IgD-negative memory B cell (primary cell): Measurements from ENCODE around the gene YPEL2. TPM values are rescaled to one million over a fixed set of nuclear protein-coding genes. Genes with fewer than 3 reads are reported as not detected.

Experiments
- H3K27ac Mint-ChIP-seq, 3 donors: one replicate each; pipeline ENCODE4 v1.8.0; 2020 to 2022; ENCODE audit warnings: mild to moderate bottlenecking in 3 of 3, mixed read lengths in 3 of 3, moderate library complexity in 1 of 3
- H3K27me3 Mint-ChIP-seq: one replicate; pipeline ENCODE4 v1.8.0; 2021; ENCODE audit warnings: mixed read lengths
- H3K36me3 Mint-ChIP-seq: one replicate; pipeline ENCODE4 v1.8.0; 2020; ENCODE audit warnings: mild to moderate bottlenecking, mixed read lengths
- H3K4me1 Mint-ChIP-seq, 3 donors: one replicate each; pipeline ENCODE4 v1.8.0; 2020 to 2022; ENCODE audit warnings: mixed read lengths in 3 of 3, mild to moderate bottlenecking in 1 of 3
- H3K4me3 Mint-ChIP-seq, 4 donors: one replicate each; pipeline ENCODE4 v1.8.0; 2020 to 2022; ENCODE audit warnings: mild to moderate bottlenecking in 4 of 4, mixed read lengths in 4 of 4, moderate library complexity in 3 of 4
- H3K9me3 Mint-ChIP-seq, 3 donors: one replicate each; pipeline ENCODE4 v1.8.0; 2020 to 2021; ENCODE audit warnings: mixed read lengths in 3 of 3, mild to moderate bottlenecking in 1 of 3
- polyA plus RNA-seq: library from polyadenylated mRNA; unstranded; fragments of 300-500 nt; fragmentation: Illumina TruSeq; gene quantifications from one replicate; pipeline ENCODE4 v1.2.3, GENCODE V29; 2021

The YPEL2 gene
- polyA plus RNA-seq, 1 donor from 2014 or later: 18.8 TPM

DNA sequence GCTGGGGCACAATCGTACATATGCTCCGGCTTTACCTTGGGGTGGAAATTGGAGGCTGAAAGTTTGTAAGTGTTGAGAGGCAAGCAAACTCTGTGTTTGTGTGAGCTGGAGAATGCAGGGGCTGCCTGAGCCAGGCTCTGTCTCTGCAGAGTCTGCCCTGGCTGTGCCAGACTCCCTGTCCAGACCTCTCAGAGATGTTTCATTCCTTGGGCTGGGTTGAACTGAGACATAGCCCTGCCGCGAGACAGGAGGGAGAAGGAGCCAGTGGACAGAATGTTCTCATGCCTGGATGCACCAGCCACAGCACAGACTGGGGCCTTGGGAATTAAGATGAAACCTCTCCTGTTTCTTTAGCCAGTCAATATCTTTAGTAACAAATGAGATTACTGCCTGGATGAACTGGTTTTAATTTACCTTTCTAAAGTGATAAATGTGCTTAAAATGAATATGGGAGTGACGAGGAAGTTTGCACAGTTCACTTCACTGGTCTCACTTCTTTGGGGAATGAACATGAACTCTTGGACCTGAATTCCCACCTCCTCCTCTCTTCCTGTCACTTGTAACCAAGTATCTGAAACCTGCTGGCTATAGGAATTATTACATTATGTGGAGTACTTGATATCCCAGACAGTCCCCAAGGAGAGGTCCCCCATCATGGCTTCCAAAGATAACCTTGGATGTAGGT, 40.1 kb downstream of the YPEL2 start:
- no peaks in the 10 kb centered on the region for H3K9me3 Mint-ChIP-seq
- peaks cover 64 to 77% (median 72%) of the 10 kb centered on the region in 3 donors for H3K4me1 Mint-ChIP-seq
- peak overlapping the region; percentile 21 to 87 (median 56) for H3K4me3 Mint-ChIP-seq
- peaks cover 3% of the 10 kb centered on the region for H3K36me3 Mint-ChIP-seq
- peaks cover 2% of the 10 kb centered on the region for H3K27me3 Mint-ChIP-seq
- peak overlapping the region; percentile 47 to 94 (median 90) for H3K27ac Mint-ChIP-seq

GRCh38 chr17:59372138-59372751, 40.8 kb downstream of the YPEL2 start:
- Mint-ChIP-seq H3K36me3 (peaks cover 3% of the 10 kb centered on the region), H3K4me1 (peaks cover 62 to 77% (median 71%) of the 10 kb centered on the region in 3 donors), H3K27me3 (peaks cover 2% of the 10 kb centered on the region), H3K27ac (peak overlapping the region; percentile 47 to 94 (median 90)), H3K9me3 (no peaks in the 10 kb centered on the region), H3K4me3 (peak overlapping the region; percentile 48 to 91 (median 78))

DNA sequence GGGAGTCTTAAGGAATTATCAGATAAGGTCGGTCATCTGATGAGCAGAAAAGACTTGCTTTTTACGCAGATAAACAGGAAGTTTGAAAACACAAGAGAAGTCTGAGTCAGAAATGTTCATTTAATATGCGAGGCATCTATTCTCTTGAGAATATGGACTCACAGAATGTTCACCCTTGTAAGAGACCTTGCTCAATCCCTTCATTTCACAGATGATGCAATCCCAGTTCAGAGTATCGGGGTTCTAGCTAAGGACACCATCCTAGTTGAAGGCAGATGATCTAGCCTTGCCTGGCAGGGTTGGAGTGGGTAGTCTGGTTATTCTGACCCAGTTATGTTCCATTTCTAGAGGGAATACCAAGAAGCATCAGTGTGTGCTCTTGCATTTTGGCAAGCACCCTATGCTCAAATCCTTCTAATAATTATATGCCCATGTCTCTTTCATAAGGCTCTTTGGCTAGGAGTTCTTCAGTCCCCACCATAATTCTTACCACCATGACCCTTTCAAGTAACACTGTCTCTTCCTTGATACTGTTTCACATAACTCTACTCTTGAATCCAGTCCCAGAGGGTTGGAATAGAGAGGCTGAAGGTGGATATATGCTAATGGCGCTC, 42.5 kb downstream of the YPEL2 start:
- Mint-ChIP-seq H3K4me1 (peaks cover 57 to 66% (median 61%) of the 10 kb centered on the region in 3 donors), H3K27ac (peak overlapping the region; percentile 76 to 94 (median 90)), H3K36me3 (no peaks in the 10 kb centered on the region), H3K4me3 (peak overlapping the region in 3 of 4 donors; percentile 15 to 87 (median 80)), H3K27me3 (peaks cover 2% of the 10 kb centered on the region), H3K9me3 (no peaks in the 10 kb centered on the region)

- Mint-ChIP-seq H3K27ac (peak overlapping the region; percentile 76 to 94 (median 86)), H3K4me1 (peaks cover 57 to 64% (median 61%) of the 10 kb centered on the region in 3 donors), H3K36me3 (no peaks in the 10 kb centered on the region), H3K9me3 (no peaks in the 10 kb centered on the region), H3K4me3 (peak overlapping the region in 2 of 4 donors; percentile 61 to 76), H3K27me3 (peaks cover 2% of the 10 kb centered on the region)
Measured at GRCh38 chr17:59374612-59375011, 43.2 kb downstream of the YPEL2 start.

- Mint-ChIP-seq H3K36me3 (no peaks in the 10 kb centered on the region), H3K27ac (peak overlapping the region in 2 of 3 donors; percentile 52 to 76), H3K4me3 (peak overlapping the region in 2 of 4 donors; percentile 1 to 19), H3K9me3 (no peaks in the 10 kb centered on the region), H3K27me3 (peaks cover 2% of the 10 kb centered on the region), H3K4me1 (peaks cover 51 to 59% (median 58%) of the 10 kb centered on the region in 3 donors)
Measured at GRCh38 chr17:59375857-59376256, 44.4 kb downstream of the YPEL2 start.

GRCh38 chr17:59376506-59376905, 45.1 kb downstream of the YPEL2 start:
- peaks cover 45 to 53% (median 52%) of the 10 kb centered on the region in 3 donors for H3K4me1 Mint-ChIP-seq
- H3K9me3 Mint-ChIP-seq: no peaks in the 10 kb centered on the region
- H3K27ac Mint-ChIP-seq: no peak overlapping the region
- no peaks in the 10 kb centered on the region for H3K27me3 Mint-ChIP-seq
- peak overlapping the region in 2 of 4 donors; percentile 6 to 17 for H3K4me3 Mint-ChIP-seq
- H3K36me3 Mint-ChIP-seq: no peaks in the 10 kb centered on the region

- peaks cover 37 to 50% (median 43%) of the 10 kb centered on the region in 3 donors for H3K4me1 Mint-ChIP-seq
- no peaks in the 10 kb centered on the region for H3K36me3 Mint-ChIP-seq
- H3K4me3 Mint-ChIP-seq: no peak overlapping the region
- H3K9me3 Mint-ChIP-seq: no peaks in the 10 kb centered on the region
- no peak overlapping the region for H3K27ac Mint-ChIP-seq
- H3K27me3 Mint-ChIP-seq: no peaks in the 10 kb centered on the region
Measured at GRCh38 chr17:59377410-59377809, 46.0 kb downstream of the YPEL2 start.

DNA sequence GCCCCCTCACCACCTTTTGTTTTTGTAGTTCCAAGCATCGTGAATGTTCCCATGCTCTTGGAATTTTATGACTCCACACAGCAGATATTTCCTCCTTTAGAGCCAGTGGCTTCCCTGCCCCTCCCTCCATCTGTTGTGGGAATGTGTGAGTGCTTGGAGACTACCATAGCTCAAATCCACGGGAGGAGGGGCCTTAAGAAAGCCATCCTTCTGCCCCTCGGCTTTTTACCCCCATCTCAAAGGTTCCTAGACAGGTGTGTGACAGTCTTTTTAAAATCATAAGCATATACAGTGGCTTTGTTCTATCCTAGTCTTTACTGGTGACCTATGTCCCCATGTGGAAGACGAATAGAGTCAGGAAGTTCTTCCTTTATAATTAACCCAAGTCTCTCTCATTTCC, 47.2 kb downstream of the YPEL2 start:
- no peaks in the 10 kb centered on the region for H3K27me3 Mint-ChIP-seq
- no peaks in the 10 kb centered on the region for H3K9me3 Mint-ChIP-seq
- H3K27ac Mint-ChIP-seq: peak overlapping the region in 1 of 3 donors; percentile 8
- no peak overlapping the region for H3K4me3 Mint-ChIP-seq
- peaks cover 27 to 42% (median 31%) of the 10 kb centered on the region in 3 donors for H3K4me1 Mint-ChIP-seq
- H3K36me3 Mint-ChIP-seq: no peaks in the 10 kb centered on the region

DNA sequence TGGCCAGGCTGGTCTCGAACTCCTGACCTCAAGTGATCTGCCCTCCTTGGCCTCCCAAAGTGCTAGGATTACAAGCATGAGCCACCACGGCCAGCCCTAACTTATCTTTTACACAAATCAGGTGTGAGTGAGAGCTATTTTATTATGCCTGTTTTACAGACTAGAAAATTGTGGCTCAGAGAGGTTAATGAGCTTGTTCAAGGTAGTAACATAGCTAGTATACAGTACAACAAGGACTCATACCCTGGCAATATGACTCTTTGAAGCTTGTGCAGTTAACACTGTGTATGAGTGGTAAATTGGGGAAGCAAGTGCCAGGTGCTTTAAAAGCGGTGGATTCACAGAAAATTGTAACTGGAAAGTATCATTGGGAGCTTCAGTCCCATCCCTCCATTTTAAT, 49.0 kb downstream of the YPEL2 start:
- H3K36me3 Mint-ChIP-seq: no peaks in the 10 kb centered on the region
- no peak overlapping the region for H3K4me3 Mint-ChIP-seq
- no peaks in the 10 kb centered on the region for H3K9me3 Mint-ChIP-seq
- H3K4me1 Mint-ChIP-seq: peaks cover 11 to 31% (median 14%) of the 10 kb centered on the region in 3 donors
- no peak overlapping the region for H3K27ac Mint-ChIP-seq
- H3K27me3 Mint-ChIP-seq: no peaks in the 10 kb centered on the region

GRCh38 chr17:59381716-59382570, 50.5 kb downstream of the YPEL2 start:
- Mint-ChIP-seq H3K4me3 (no peak overlapping the region), H3K27me3 (no peaks in the 10 kb centered on the region), H3K36me3 (peaks cover 2% of the 10 kb centered on the region), H3K4me1 (peaks cover 5 to 20% (median 5%) of the 10 kb centered on the region in 3 donors), H3K9me3 (no peaks in the 10 kb centered on the region), H3K27ac (no peak overlapping the region)

DNA sequence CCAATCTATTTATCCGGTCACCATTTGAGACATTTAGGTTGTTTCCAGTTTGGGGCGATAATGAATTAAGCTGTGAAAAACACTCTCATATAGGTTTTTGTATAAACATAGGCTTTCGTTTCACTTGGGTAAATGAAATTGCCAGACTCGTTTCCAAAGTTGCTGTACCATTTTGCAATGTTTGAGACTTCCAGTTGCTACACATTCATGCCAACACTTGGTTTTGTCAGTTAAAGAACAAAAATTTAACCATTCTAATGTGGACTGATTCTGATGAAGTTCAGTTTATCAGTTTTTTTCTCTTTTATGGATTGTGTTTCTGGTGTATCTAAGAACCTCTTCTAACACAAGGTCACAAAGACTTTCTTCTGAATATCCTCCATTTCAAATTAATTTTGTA, 52.4 kb downstream of the YPEL2 start:
- Mint-ChIP-seq H3K27ac (no peak overlapping the region), H3K9me3 (no peaks in the 10 kb centered on the region), H3K27me3 (no peaks in the 10 kb centered on the region), H3K4me3 (no peak overlapping the region), H3K4me1 (peaks cover 5 to 20% (median 5%) of the 10 kb centered on the region in 3 donors), H3K36me3 (peaks cover 8% of the 10 kb centered on the region)

GRCh38 chr17:59387351-59388068, 56.1 kb downstream of the YPEL2 start:
- no peaks in the 10 kb centered on the region for H3K27me3 Mint-ChIP-seq
- no peak overlapping the region for H3K4me3 Mint-ChIP-seq
- no peaks in the 10 kb centered on the region for H3K9me3 Mint-ChIP-seq
- H3K4me1 Mint-ChIP-seq: peaks cover 3 to 8% (median 5%) of the 10 kb centered on the region in 3 donors
- H3K27ac Mint-ChIP-seq: no peak overlapping the region
- H3K36me3 Mint-ChIP-seq: peaks cover 17% of the 10 kb centered on the region

GRCh38 chr17:59388069-59388556, 56.7 kb downstream of the YPEL2 start:
- H3K36me3 Mint-ChIP-seq: peaks cover 20% of the 10 kb centered on the region
- no peak overlapping the region for H3K4me3 Mint-ChIP-seq
- H3K27me3 Mint-ChIP-seq: no peaks in the 10 kb centered on the region
- no peaks in the 10 kb centered on the region for H3K9me3 Mint-ChIP-seq
- H3K4me1 Mint-ChIP-seq: peaks cover 3 to 8% (median 5%) of the 10 kb centered on the region in 3 donors
- H3K27ac Mint-ChIP-seq: no peak overlapping the region

- no peaks in the 10 kb centered on the region for H3K27me3 Mint-ChIP-seq
- H3K4me1 Mint-ChIP-seq: peaks cover 3 to 4% (median 3%) of the 10 kb centered on the region in 3 donors
- no peaks in the 10 kb centered on the region for H3K9me3 Mint-ChIP-seq
- H3K4me3 Mint-ChIP-seq: no peak overlapping the region
- H3K27ac Mint-ChIP-seq: no peak overlapping the region
- peaks cover 20% of the 10 kb centered on the region for H3K36me3 Mint-ChIP-seq
Measured at GRCh38 chr17:59389066-59389465, 57.6 kb downstream of the YPEL2 start.
